Measurements from ENCODE around the gene NELL1. TPM values are rescaled to one million over a fixed set of nuclear protein-coding genes. Genes with fewer than 3 reads are reported as not detected.

Gene NELL1
- total and polyA plus RNA-seq, 2 experiments from 2014 or later, result 1.6 TPM; not detected in 1

DNA sequence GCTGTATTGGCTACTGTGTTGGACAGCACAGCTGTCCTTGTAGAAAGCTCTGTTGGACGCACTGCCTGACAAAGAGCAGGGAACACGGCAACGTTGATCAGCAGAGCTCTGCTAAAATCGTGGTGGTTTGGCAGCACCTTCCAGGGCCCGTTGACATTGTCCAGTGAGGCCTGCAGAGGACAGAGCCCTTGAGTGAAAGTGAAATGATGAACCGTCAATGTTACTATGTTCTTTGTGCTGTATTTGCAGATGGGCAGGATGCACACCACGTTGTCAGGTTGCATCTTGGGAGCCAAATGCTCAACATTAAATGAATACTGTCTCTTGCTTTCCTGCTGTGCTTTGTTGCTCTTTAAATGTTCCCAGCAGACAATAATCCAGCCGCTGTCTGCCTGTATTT lies 69.7 kb downstream of the NELL1 start:
- Histone ChIP-seq H3F3A (replicated peaks; ENCODE audit: low read depth) (no peaks in the 10 kb centered on the region), H3K79me2 (replicated peaks; ENCODE audit: insufficient read depth) (no peaks in the 10 kb centered on the region), H3K36me3 (ENCODE audit: insufficient read depth) (no peaks in the 10 kb centered on the region), H3K4me1 (ENCODE audit: insufficient read depth) (peaks cover 11% of the 10 kb centered on the region), H3K27me3 (ENCODE audit: insufficient read depth) (no peaks in the 10 kb centered on the region), H4K20me1 (replicated peaks; ENCODE audit: insufficient read depth) (no peaks in the 10 kb centered on the region), H2AFZ (no peak overlapping the region), H3K9me2 (ENCODE audit: insufficient read depth) (peaks cover 6% of the 10 kb centered on the region; the same call in 1 of the 2 replicates), H3K4me3 (no peak overlapping the region), H3K4me2 (0 out of 2 replicates have a peak overlapping the region, but pooled peaks have one; percentile 48), H3K27ac (ENCODE audit: low read depth) (no peak overlapping the region)
- H3K27me3 Mint-ChIP-seq (ENCODE audit: insufficient read depth, low read depth, poor library complexity), result peaks cover 2% of the 10 kb centered on the region
- H3K27ac Mint-ChIP-seq, result peak overlapping the region; percentile 4; the same call in 1 of the 2 replicates
- ATAC-seq, result no peak
- DNase-seq (ENCODE audit: low spot score), result no peak
- no peak overlapping the region for H3K4me3 Mint-ChIP-seq
- no peaks in the 10 kb centered on the region for H3K36me3 Mint-ChIP-seq (ENCODE audit: low read depth)
- H3K4me1 Mint-ChIP-seq, result peaks cover 17% of the 10 kb centered on the region; the same call in 2 of the 3 replicates
- no peaks in the 10 kb centered on the region; the same call in 2 of the 3 replicates for H3K9me3 Mint-ChIP-seq
- no peak for TF ChIP-seq NANOG (IDR thresholded peaks at IDR 0.05; ENCODE audit: borderline replicate concordance)

DNA sequence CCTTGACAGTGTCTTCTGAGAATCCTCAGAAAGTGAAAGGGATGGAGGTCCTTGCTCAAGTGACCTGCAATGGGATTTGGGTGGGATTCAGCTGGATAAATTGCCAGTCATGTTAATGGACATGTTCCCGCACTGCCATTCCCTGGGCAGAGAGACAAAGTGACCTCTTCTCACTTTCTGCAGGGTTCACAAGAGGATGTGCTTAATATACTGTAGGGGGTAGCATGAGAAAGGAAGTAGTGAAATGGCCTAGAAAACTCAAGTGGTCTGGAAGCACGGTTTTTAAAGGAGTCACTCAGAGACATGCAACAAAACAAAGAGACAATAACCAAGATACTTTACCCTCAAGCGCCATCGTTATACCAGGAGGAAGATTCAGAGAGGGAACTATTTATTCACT lies 70.2 kb downstream of the NELL1 start:
- Histone ChIP-seq H3K4me3 (no peak overlapping the region), H4K20me1 (replicated peaks; ENCODE audit: insufficient read depth) (no peaks in the 10 kb centered on the region), H3K9me2 (ENCODE audit: insufficient read depth) (peaks cover 1% of the 10 kb centered on the region; the same call in 1 of the 2 replicates), H3K4me2 (peak overlapping the region; percentile 48; the same call in 1 of the 2 replicates), H3K27ac (ENCODE audit: low read depth) (no peak overlapping the region), H2AFZ (no peak overlapping the region), H3F3A (replicated peaks; ENCODE audit: low read depth) (no peaks in the 10 kb centered on the region), H3K79me2 (replicated peaks; ENCODE audit: insufficient read depth) (no peaks in the 10 kb centered on the region), H3K4me1 (ENCODE audit: insufficient read depth) (peaks cover 11% of the 10 kb centered on the region), H3K27me3 (ENCODE audit: insufficient read depth) (no peaks in the 10 kb centered on the region), H3K36me3 (ENCODE audit: insufficient read depth) (no peaks in the 10 kb centered on the region)
- Mint-ChIP-seq H3K27me3 (ENCODE audit: insufficient read depth, low read depth, poor library complexity) (peaks cover 2% of the 10 kb centered on the region), H3K9me3 (no peaks in the 10 kb centered on the region; the same call in 2 of the 3 replicates), H3K4me3 (no peak overlapping the region), H3K36me3 (ENCODE audit: low read depth) (no peaks in the 10 kb centered on the region), H3K27ac (peak overlapping the region; percentile 4; the same call in 1 of the 2 replicates), H3K4me1 (peaks cover 17% of the 10 kb centered on the region; the same call in 2 of the 3 replicates)
- no peak; the same call in 2 of the 3 replicates for ATAC-seq
- DNase-seq (ENCODE audit: low spot score), result no peak
- TF ChIP-seq, protein P1, sequence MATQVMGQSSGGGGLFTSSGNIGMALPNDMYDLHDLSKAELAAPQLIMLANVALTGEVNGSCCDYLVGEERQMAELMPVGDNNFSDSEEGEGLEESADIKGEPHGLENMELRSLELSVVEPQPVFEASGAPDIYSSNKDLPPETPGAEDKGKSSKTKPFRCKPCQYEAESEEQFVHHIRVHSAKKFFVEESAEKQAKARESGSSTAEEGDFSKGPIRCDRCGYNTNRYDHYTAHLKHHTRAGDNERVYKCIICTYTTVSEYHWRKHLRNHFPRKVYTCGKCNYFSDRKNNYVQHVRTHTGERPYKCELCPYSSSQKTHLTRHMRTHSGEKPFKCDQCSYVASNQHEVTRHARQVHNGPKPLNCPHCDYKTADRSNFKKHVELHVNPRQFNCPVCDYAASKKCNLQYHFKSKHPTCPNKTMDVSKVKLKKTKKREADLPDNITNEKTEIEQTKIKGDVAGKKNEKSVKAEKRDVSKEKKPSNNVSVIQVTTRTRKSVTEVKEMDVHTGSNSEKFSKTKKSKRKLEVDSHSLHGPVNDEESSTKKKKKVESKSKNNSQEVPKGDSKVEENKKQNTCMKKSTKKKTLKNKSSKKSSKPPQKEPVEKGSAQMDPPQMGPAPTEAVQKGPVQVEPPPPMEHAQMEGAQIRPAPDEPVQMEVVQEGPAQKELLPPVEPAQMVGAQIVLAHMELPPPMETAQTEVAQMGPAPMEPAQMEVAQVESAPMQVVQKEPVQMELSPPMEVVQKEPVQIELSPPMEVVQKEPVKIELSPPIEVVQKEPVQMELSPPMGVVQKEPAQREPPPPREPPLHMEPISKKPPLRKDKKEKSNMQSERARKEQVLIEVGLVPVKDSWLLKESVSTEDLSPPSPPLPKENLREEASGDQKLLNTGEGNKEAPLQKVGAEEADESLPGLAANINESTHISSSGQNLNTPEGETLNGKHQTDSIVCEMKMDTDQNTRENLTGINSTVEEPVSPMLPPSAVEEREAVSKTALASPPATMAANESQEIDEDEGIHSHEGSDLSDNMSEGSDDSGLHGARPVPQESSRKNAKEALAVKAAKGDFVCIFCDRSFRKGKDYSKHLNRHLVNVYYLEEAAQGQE (IDR thresholded peaks at IDR 0.05; ENCODE audit: unreplicated experiment), result no peak
- no peak for TF ChIP-seq CREB1 (CRISPR knock-in tag; IDR thresholded peaks at IDR 0.05; ENCODE audit: low read depth)
- TF ChIP-seq, protein P2, sequence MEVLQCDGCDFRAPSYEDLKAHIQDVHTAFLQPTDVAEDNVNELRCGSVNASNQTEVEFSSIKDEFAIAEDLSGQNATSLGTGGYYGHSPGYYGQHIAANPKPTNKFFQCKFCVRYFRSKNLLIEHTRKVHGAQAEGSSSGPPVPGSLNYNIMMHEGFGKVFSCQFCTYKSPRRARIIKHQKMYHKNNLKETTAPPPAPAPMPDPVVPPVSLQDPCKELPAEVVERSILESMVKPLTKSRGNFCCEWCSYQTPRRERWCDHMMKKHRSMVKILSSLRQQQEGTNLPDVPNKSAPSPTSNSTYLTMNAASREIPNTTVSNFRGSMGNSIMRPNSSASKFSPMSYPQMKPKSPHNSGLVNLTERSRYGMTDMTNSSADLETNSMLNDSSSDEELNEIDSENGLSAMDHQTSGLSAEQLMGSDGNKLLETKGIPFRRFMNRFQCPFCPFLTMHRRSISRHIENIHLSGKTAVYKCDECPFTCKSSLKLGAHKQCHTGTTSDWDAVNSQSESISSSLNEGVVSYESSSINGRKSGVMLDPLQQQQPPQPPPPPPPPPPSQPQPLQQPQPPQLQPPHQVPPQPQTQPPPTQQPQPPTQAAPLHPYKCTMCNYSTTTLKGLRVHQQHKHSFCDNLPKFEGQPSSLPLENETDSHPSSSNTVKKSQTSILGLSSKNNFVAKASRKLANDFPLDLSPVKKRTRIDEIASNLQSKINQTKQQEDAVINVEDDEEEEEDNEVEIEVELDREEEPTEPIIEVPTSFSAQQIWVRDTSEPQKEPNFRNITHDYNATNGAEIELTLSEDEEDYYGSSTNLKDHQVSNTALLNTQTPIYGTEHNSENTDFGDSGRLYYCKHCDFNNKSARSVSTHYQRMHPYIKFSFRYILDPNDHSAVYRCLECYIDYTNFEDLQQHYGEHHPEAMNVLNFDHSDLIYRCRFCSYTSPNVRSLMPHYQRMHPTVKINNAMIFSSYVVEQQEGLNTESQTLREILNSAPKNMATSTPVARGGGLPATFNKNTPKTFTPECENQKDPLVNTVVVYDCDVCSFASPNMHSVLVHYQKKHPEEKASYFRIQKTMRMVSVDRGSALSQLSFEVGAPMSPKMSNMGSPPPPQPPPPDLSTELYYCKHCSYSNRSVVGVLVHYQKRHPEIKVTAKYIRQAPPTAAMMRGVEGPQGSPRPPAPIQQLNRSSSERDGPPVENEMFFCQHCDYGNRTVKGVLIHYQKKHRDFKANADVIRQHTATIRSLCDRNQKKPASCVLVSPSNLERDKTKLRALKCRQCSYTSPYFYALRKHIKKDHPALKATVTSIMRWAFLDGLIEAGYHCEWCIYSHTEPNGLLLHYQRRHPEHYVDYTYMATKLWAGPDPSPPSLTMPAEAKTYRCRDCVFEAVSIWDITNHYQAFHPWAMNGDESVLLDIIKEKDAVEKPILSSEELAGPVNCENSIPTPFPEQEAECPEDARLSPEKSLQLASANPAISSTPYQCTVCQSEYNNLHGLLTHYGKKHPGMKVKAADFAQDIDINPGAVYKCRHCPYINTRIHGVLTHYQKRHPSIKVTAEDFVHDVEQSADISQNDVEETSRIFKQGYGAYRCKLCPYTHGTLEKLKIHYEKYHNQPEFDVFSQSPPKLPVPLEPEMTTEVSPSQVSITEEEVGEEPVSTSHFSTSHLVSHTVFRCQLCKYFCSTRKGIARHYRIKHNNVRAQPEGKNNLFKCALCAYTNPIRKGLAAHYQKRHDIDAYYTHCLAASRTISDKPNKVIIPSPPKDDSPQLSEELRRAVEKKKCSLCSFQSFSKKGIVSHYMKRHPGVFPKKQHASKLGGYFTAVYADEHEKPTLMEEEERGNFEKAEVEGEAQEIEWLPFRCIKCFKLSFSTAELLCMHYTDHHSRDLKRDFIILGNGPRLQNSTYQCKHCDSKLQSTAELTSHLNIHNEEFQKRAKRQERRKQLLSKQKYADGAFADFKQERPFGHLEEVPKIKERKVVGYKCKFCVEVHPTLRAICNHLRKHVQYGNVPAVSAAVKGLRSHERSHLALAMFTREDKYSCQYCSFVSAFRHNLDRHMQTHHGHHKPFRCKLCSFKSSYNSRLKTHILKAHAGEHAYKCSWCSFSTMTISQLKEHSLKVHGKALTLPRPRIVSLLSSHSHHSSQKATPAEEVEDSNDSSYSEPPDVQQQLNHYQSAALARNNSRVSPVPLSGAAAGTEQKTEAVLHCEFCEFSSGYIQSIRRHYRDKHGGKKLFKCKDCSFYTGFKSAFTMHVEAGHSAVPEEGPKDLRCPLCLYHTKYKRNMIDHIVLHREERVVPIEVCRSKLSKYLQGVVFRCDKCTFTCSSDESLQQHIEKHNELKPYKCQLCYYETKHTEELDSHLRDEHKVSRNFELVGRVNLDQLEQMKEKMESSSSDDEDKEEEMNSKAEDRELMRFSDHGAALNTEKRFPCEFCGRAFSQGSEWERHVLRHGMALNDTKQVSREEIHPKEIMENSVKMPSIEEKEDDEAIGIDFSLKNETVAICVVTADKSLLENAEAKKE (CRISPR knock-in tag; IDR thresholded peaks at IDR 0.05), result no peak
- TF ChIP-seq ZNF331 (CRISPR knock-in tag; IDR thresholded peaks at IDR 0.05; ENCODE audit: low read depth), result no peak
- TF ChIP-seq, protein P3, sequence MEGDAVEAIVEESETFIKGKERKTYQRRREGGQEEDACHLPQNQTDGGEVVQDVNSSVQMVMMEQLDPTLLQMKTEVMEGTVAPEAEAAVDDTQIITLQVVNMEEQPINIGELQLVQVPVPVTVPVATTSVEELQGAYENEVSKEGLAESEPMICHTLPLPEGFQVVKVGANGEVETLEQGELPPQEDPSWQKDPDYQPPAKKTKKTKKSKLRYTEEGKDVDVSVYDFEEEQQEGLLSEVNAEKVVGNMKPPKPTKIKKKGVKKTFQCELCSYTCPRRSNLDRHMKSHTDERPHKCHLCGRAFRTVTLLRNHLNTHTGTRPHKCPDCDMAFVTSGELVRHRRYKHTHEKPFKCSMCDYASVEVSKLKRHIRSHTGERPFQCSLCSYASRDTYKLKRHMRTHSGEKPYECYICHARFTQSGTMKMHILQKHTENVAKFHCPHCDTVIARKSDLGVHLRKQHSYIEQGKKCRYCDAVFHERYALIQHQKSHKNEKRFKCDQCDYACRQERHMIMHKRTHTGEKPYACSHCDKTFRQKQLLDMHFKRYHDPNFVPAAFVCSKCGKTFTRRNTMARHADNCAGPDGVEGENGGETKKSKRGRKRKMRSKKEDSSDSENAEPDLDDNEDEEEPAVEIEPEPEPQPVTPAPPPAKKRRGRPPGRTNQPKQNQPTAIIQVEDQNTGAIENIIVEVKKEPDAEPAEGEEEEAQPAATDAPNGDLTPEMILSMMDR (conservative IDR thresholded peaks at IDR 0.05; ENCODE audit: low read depth in 2 of 2), result no peak; a peak in 1 of 4 replicates
- TF ChIP-seq NANOG (IDR thresholded peaks at IDR 0.05; ENCODE audit: borderline replicate concordance), result no peak
- no peak for TF ChIP-seq EZH2phosphoT487 (IDR thresholded peaks at IDR 0.05; ENCODE audit: unreplicated experiment)
- no peak for TF ChIP-seq EZH2 (IDR thresholded peaks at IDR 0.05; ENCODE audit: low read depth, unreplicated experiment)

All from GM23338 (cell line).